Right atrium auricular region (tissue), 2 donors: ENCODE data around the gene USP49. TPM values are rescaled to one million over a fixed set of nuclear protein-coding genes. Genes with fewer than 3 reads are reported as not detected.
A peak's percentile ranks its signal among the peaks of the same experiment; 100 is the strongest.

ENCODE experiments used
- DNase-seq: peaks from one replicate; pipeline ENCODE4 v3.0.0-alpha.2; 2019; ENCODE audit warnings: low spot score
- H3K27ac ChIP-seq, 2 donors: fragments of 200-600 bp; sonication (generic); 1 replicate in 1 of 2; 2 replicates in 1 of 2; pipeline ENCODE4 v1.5.1; 2016 to 2019
- H3K27me3 ChIP-seq, 2 donors: fragments of 200-600 bp; sonication (generic); one replicate each; pipeline versions ENCODE4 v1.5.1 to v1.6.0; 2017 to 2019
- H3K36me3 ChIP-seq: fragments of 200-600 bp; sonication (generic); one replicate; pipeline ENCODE4 v1.5.1; 2016
- H3K4me1 ChIP-seq, 2 donors: fragments of 200-600 bp; sonication (generic); one replicate each; pipeline versions ENCODE4 v1.5.1 to v1.6.0; 2017 to 2019
- H3K4me3 ChIP-seq, 2 donors: fragments of 200-600 bp; sonication (generic); 1 replicate in 1 of 2; 2 replicates in 1 of 2; pipeline ENCODE4 v1.5.1; 2017 to 2019; ENCODE audit warnings: mild to moderate bottlenecking in 1 of 2, moderate library complexity in 1 of 2
- H3K9me3 ChIP-seq, 2 donors: fragments of 200-600 bp; sonication (generic); one replicate each; pipeline ENCODE4 v1.5.1; 2019
- total RNA-seq, 2 donors: library from RNA; depleted of rRNA; stranded (reverse); fragments of >200 nt; gene quantifications; one replicate each; pipeline ENCODE4 v1.1.0, GENCODE V29; 2016
- TF ChIP-seq, protein P1 (sequence below), 2 donors: fragments of 200-600 bp; sonication (generic); IDR thresholded peaks; one replicate each; pipeline ENCODE4 v1.5.1; 2019; ENCODE audit warnings: antibody characterized with exemption in 2 of 2

The USP49 gene
- total RNA-seq, 2 donors from 2014 or later: 1.3 to 1.7 TPM

DNA sequence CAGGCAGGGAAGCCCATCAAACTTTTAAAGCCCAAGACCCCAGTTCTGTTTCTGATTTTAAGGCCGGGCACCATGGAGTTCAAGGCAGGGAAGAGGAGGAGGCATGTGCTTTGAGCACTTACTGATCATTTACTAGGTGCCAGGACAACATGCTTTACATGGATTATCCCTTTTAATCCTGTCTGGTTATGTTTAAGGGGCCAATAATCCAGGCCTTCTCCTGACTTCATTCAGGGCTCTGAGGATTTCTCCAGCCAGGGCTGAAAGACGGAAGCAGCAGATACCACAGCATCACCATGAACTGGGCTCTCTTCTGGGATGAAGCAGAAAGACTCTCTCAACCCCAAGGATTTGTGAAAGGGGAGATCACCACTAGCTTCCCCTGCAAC is 42.3 kb upstream of the USP49 start:
- DNase-seq: no peak
- Histone ChIP-seq H3K27me3 (no peaks in the 10 kb centered on the region), H3K36me3 (peaks cover 44% of the 10 kb centered on the region), H3K9me3 (no peaks in the 10 kb centered on the region), H3K4me3 (no peak overlapping the region), H3K27ac (peak overlapping the region; percentile 85 to 90), H3K4me1 (peaks cover 5 to 58% of the 10 kb centered on the region in 2 donors)
- TF ChIP-seq, protein P1, sequence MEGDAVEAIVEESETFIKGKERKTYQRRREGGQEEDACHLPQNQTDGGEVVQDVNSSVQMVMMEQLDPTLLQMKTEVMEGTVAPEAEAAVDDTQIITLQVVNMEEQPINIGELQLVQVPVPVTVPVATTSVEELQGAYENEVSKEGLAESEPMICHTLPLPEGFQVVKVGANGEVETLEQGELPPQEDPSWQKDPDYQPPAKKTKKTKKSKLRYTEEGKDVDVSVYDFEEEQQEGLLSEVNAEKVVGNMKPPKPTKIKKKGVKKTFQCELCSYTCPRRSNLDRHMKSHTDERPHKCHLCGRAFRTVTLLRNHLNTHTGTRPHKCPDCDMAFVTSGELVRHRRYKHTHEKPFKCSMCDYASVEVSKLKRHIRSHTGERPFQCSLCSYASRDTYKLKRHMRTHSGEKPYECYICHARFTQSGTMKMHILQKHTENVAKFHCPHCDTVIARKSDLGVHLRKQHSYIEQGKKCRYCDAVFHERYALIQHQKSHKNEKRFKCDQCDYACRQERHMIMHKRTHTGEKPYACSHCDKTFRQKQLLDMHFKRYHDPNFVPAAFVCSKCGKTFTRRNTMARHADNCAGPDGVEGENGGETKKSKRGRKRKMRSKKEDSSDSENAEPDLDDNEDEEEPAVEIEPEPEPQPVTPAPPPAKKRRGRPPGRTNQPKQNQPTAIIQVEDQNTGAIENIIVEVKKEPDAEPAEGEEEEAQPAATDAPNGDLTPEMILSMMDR (IDR thresholded peaks at IDR 0.05): no peak

- Histone ChIP-seq H3K4me1 (peaks cover 5 to 51% of the 10 kb centered on the region in 2 donors), H3K27ac (peak overlapping the region; percentile 33 to 85), H3K27me3 (no peaks in the 10 kb centered on the region), H3K36me3 (peaks cover 54% of the 10 kb centered on the region), H3K9me3 (no peaks in the 10 kb centered on the region), H3K4me3 (no peak overlapping the region)
- TF ChIP-seq, protein P1 (IDR thresholded peaks at IDR 0.05): peak; percentile 85 to 87
- peak; percentile 78 for DNase-seq
Measured at GRCh38 chr6:41936073-41936837, 41.1 kb upstream of the USP49 start.

GRCh38 chr6:41935685-41936072 is 40.5 kb upstream of the USP49 start:
- Histone ChIP-seq H3K27ac (peak overlapping the region in 1 of 2 donors; percentile 17), H3K27me3 (no peaks in the 10 kb centered on the region), H3K4me3 (no peak overlapping the region), H3K4me1 (peaks cover 5 to 51% of the 10 kb centered on the region in 2 donors), H3K36me3 (peaks cover 60% of the 10 kb centered on the region), H3K9me3 (no peaks in the 10 kb centered on the region)
- DNase-seq: no peak
- TF ChIP-seq, protein P1 (IDR thresholded peaks at IDR 0.05): no peak

GRCh38 chr6:41935193-41935574 is 40.0 kb upstream of the USP49 start:
- H3K36me3 ChIP-seq: peaks cover 65% of the 10 kb centered on the region
- no peak overlapping the region for H3K27ac ChIP-seq

DNA sequence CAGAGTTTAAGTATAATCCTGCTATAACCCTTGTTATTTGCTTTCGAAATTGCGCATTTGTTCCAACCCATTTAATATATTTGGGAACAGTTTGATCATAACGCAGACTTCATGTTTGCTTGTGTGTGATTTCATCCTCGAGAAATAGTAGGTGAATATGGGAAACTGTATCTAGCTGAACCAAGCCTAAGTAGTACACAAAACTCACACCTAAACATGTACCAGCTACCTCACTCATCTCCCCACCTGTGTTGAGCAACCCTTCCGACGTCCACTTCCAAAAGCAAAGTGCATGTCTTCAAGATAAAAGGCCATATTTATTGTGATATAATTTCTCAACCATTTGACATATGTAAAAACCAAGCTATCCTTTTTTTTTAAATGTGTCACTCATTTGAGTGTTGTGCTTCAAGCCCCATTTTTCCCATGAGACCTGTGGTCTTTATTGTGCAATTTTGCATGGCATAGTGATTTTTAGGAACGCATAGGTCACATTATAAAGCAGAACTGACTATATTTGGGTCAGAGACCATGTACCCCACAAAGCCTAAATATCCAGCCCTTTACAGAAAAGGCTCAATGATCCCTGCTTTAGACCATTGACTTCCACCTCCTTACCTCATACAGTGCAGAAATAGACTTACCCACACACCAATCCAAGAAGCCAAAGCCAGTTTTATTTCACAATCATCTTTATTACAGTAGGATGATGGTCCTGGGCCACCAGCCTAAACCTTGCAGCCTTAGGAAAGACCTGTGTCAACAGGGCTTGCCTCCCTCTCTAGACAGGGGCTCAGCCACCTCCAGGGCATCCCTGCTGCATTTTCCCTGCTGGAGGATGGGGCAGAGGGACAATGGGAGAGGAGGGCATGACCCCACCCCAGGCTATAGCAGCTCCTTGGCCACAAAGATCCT is 39.4 kb upstream of the USP49 start:
- Histone ChIP-seq H3K9me3 (no peaks in the 10 kb centered on the region), H3K4me1 (peaks cover 5 to 39% of the 10 kb centered on the region in 2 donors), H3K27ac (no peak overlapping the region), H3K4me3 (no peak overlapping the region), H3K36me3 (peaks cover 72% of the 10 kb centered on the region), H3K27me3 (no peaks in the 10 kb centered on the region)
- no peak for DNase-seq
- TF ChIP-seq, protein P1 (IDR thresholded peaks at IDR 0.05): no peak

More at GRCh38 chr6:41935193-41935574, 40.0 kb upstream of the USP49 start:
- Histone ChIP-seq H3K4me3 (no peak overlapping the region), H3K4me1 (peaks cover 5 to 46% of the 10 kb centered on the region in 2 donors), H3K27me3 (no peaks in the 10 kb centered on the region), H3K9me3 (no peaks in the 10 kb centered on the region)
- no peak for DNase-seq
- TF ChIP-seq, protein P1 (IDR thresholded peaks at IDR 0.05): no peak
